Right hindlimb (tissue), 1 donor: Measurements from ENCODE around the gene ANKRD23.

Source experiments
- DNase-seq: peaks from one replicate; pipeline ENCODE4 v3.0.0-alpha.2; 2018

The ANKRD23 gene

GRCh38 chr2:96835830-96836229 lies 8.0 kb downstream of the ANKRD23 start:
- no peak for DNase-seq

GRCh38 chr2:96832754-96833507 lies 10.9 kb downstream of the ANKRD23 start:
- peak; percentile 69 for DNase-seq

GRCh38 chr2:96832408-96832753 lies 11.4 kb downstream of the ANKRD23 start:
- DNase-seq, result no peak

- no peak for DNase-seq
These were observed 12.1 kb downstream of the ANKRD23 start for GRCh38 chr2:96831679-96832078.

- DNase-seq, result no peak
These were observed 13.7 kb downstream of the ANKRD23 start for GRCh38 chr2:96830044-96830562.

- DNase-seq, result no peak
These were observed 14.9 kb downstream of the ANKRD23 start for GRCh38 chr2:96828874-96829273.

GRCh38 chr2:96828436-96828835 lies 15.4 kb downstream of the ANKRD23 start:
- DNase-seq, result no peak

GRCh38 chr2:96826546-96827278 lies 17.1 kb downstream of the ANKRD23 start:
- no peak for DNase-seq

- DNase-seq, result no peak
These were observed 18.8 kb downstream of the ANKRD23 start for GRCh38 chr2:96825057-96825456.

- DNase-seq, result no peak
These were observed 19.5 kb downstream of the ANKRD23 start for GRCh38 chr2:96824079-96824870.

GRCh38 chr2:96823198-96823597 lies 20.6 kb downstream of the ANKRD23 start:
- DNase-seq, result no peak

GRCh38 chr2:96822786-96823185 lies 21.0 kb downstream of the ANKRD23 start:
- no peak for DNase-seq

- no peak for DNase-seq
These were observed 22.6 kb downstream of the ANKRD23 start for GRCh38 chr2:96821113-96821675.

GRCh38 chr2:96819876-96820511 lies 23.8 kb downstream of the ANKRD23 start:
- DNase-seq, result no peak

- DNase-seq, result no peak
These were observed 24.5 kb downstream of the ANKRD23 start for GRCh38 chr2:96819128-96819875.

- DNase-seq, result no peak
These were observed 25.9 kb downstream of the ANKRD23 start for GRCh38 chr2:96817882-96818281.

GRCh38 chr2:96816836-96817702 lies 26.8 kb downstream of the ANKRD23 start:
- no peak for DNase-seq

GRCh38 chr2:96816127-96816835 lies 27.5 kb downstream of the ANKRD23 start, which contains the start of gene CNNM3:
Gene CNNM3, plus strand, starts transcription at chr2:96816268. Its CDS starts 10 bp downstream, at chr2:96816278.
- peak; percentile 98 for DNase-seq

GRCh38 chr2:96815326-96816126 lies 28.3 kb downstream of the ANKRD23 start:
- DNase-seq, result no peak
